Measurements from ENCODE around the gene SMIM35.
"Not testable (repeated sequence)": the region's sequence is repeated elsewhere in the genome, so short reads cannot be mapped to it uniquely, and the experiment has no call there.

- TF ChIP-seq PATZ1 (CRISPR knock-in tag; IDR thresholded peaks at IDR 0.05; ENCODE audit: borderline replicate concordance); ZFP3 (CRISPR knock-in tag; IDR thresholded peaks at IDR 0.05); GLIS3 (CRISPR knock-in tag; IDR thresholded peaks at IDR 0.05); ZFP30 (CRISPR knock-in tag; IDR thresholded peaks at IDR 0.05); TOX (CRISPR knock-in tag; IDR thresholded peaks at IDR 0.05; ENCODE audit: borderline replicate concordance); ISL1 (CRISPR knock-in tag; IDR thresholded peaks at IDR 0.05); SNAI2 (CRISPR knock-in tag; IDR thresholded peaks at IDR 0.05); ZNF70 (CRISPR knock-in tag; IDR thresholded peaks at IDR 0.05): not testable (repeated sequence)
- TF ChIP-seq, protein P1, sequence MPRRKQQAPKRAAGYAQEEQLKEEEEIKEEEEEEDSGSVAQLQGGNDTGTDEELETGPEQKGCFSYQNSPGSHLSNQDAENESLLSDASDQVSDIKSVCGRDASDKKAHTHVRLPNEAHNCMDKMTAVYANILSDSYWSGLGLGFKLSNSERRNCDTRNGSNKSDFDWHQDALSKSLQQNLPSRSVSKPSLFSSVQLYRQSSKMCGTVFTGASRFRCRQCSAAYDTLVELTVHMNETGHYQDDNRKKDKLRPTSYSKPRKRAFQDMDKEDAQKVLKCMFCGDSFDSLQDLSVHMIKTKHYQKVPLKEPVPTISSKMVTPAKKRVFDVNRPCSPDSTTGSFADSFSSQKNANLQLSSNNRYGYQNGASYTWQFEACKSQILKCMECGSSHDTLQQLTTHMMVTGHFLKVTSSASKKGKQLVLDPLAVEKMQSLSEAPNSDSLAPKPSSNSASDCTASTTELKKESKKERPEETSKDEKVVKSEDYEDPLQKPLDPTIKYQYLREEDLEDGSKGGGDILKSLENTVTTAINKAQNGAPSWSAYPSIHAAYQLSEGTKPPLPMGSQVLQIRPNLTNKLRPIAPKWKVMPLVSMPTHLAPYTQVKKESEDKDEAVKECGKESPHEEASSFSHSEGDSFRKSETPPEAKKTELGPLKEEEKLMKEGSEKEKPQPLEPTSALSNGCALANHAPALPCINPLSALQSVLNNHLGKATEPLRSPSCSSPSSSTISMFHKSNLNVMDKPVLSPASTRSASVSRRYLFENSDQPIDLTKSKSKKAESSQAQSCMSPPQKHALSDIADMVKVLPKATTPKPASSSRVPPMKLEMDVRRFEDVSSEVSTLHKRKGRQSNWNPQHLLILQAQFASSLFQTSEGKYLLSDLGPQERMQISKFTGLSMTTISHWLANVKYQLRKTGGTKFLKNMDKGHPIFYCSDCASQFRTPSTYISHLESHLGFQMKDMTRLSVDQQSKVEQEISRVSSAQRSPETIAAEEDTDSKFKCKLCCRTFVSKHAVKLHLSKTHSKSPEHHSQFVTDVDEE (CRISPR knock-in tag; IDR thresholded peaks at IDR 0.05), result not testable (repeated sequence)
These were observed 109.0 kb downstream of the SMIM35 start for GRCh38 chr11:117977612-117978264.

Data from SK-N-SH treated with all-trans-retinoic acid at 6 μM for 48 hours (cell line).